K562 (cell line): ENCODE measurements around the gene SCN1B. TPM values are rescaled to one million over a fixed set of nuclear protein-coding genes. Genes with fewer than 3 reads are reported as not detected.

ENCODE experiments used
- CBX8 ChIP-seq: fragments of 200-600 bp; sonication (generic); IDR thresholded peaks from 2 replicates; pipeline ENCODE4 v1.6.1; 2012; ENCODE audit warnings: borderline replicate concordance, mixed run types, low read depth, mild to moderate bottlenecking, moderate library complexity, mixed read lengths, low read length, control low read depth, inconsistent platforms; ENCODE audit not compliant: poor library complexity, severe bottlenecking; ENCODE audit errors: extremely low read depth
- CC2D1A ChIP-seq: fragments of 450-650 bp; IDR thresholded peaks from 2 replicates; pipeline ENCODE4 v1.6.1; 2017; ENCODE audit warnings: mild to moderate bottlenecking
- DMBX1 ChIP-seq: fragments of 250-450 bp; sonication (Bioruptor Pico); IDR thresholded peaks from 2 replicates; pipeline ENCODE4 v1.8.0; 2022; ENCODE audit warnings: inconsistent platforms, mild to moderate bottlenecking, moderate library complexity, borderline replicate concordance
- ESRRA ChIP-seq: fragments of 450-650 bp; IDR thresholded peaks from 2 replicates; pipeline ENCODE4 v1.6.1; 2014; ENCODE audit warnings: low read depth, mild to moderate bottlenecking, moderate library complexity, borderline replicate concordance
- POLR2AphosphoS2 ChIP-seq: IDR thresholded peaks from 2 replicates; pipeline ENCODE4 v1.6.1; 2012; ENCODE audit warnings: low read length, improper control_type of control experiment
- POLR2B ChIP-seq: fragments of 450-650 bp; IDR thresholded peaks from 2 replicates; pipeline ENCODE4 v1.6.1; 2018; ENCODE audit warnings: low read depth; ENCODE audit not compliant: partially characterized antibody
- SMAD2 ChIP-seq: fragments of 150-350 bp; IDR thresholded peaks from 2 replicates; pipeline ENCODE4 v1.6.1; 2014; ENCODE audit warnings: low read depth, mild to moderate bottlenecking, low read length
- SMAD4 ChIP-seq: fragments of 250-450 bp; sonication (Bioruptor Pico); conservative IDR thresholded peaks from 2 replicates; pipeline ENCODE4 v1.8.0; 2021; ENCODE audit warnings: inconsistent platforms, mild to moderate bottlenecking, moderate library complexity
- SMC3 ChIP-seq: conservative IDR thresholded peaks from 2 replicates; pipeline ENCODE4 v1.6.1; 2011; ENCODE audit warnings: low read depth, low read length, improper control_type of control experiment; ENCODE audit not compliant: insufficient read depth
- ZNF668 ChIP-seq: fragments of 250-450 bp; sonication (Bioruptor Pico); IDR thresholded peaks from 2 replicates; pipeline ENCODE4 v1.8.0; 2022; ENCODE audit warnings: mild to moderate bottlenecking, inconsistent platforms
- polyA plus RNA-seq, 8 experiments: library from polyadenylated mRNA; depleted of rRNA in 4 of 8; stranded (reverse) in 5 of 8; unstranded in 3 of 8; fragments of >200 nt; fragmentation: Nextera tagmentation in 2 of 8; fragmentation: Illumina TruSeq in 1 of 8; extraction: Ambion mirVana in 2 of 8; extraction: Trizol in 1 of 8; gene quantifications; 2 replicates each; pipeline versions ENCODE4 v1.2.1 to v1.2.3, GENCODE V29; 2011 to 2014; ENCODE audit warnings: inconsistent platforms in 1 of 8, missing spikeins in 1 of 8
- total RNA-seq, 7 experiments: library from RNA; depleted of rRNA in 6 of 7; stranded (reverse); fragments of >200 nt in 6 of 7; fragmentation: Illumina TruSeq in 2 of 7; extraction: Trizol in 2 of 7; gene quantifications; 2 replicates each; pipeline versions ENCODE4 v1.2.1 to v1.2.3, GENCODE V29; 2011 to 2021; ENCODE audit warnings: low replicate concordance in 1 of 7
- TF ChIP-seq, protein P1 (sequence below): fragments of 450-650 bp; IDR thresholded peaks from 2 replicates; pipeline ENCODE4 v1.6.1; 2016
- TF ChIP-seq, protein P2 (sequence below): fragments of 450-650 bp; formaldehyde crosslinking; IDR thresholded peaks from 2 replicates; pipeline ENCODE4 v1.4.0; 2020; ENCODE audit warnings: mild to moderate bottlenecking, moderate library complexity
- TF ChIP-seq, protein P3 (sequence below): IDR thresholded peaks from 2 replicates; pipeline ENCODE4 v1.6.1; 2012; ENCODE audit warnings: low read depth, low read length, improper control_type of control experiment, borderline replicate concordance
- TF ChIP-seq, protein P4 (sequence below): fragments of 250-450 bp; sonication (Bioruptor Pico); IDR thresholded peaks from 2 replicates; pipeline ENCODE4 v1.8.0; 2021; ENCODE audit warnings: mild to moderate bottlenecking, moderate library complexity
- TF ChIP-seq, protein P5 (sequence below): sonication (generic); formaldehyde crosslinking; IDR thresholded peaks from 2 replicates; pipeline ENCODE4 v1.8.0; 2022; ENCODE audit warnings: missing genetic modification reagents, mild to moderate bottlenecking, moderate library complexity, borderline replicate concordance

SCN1B gene
- total and polyA plus RNA-seq, 9 of the 15 experiments (the other 6 are each of a cell fraction or from before 2014, with no cell fraction given), result 0.03 to 2.5 (median 0.91) TPM

DNA sequence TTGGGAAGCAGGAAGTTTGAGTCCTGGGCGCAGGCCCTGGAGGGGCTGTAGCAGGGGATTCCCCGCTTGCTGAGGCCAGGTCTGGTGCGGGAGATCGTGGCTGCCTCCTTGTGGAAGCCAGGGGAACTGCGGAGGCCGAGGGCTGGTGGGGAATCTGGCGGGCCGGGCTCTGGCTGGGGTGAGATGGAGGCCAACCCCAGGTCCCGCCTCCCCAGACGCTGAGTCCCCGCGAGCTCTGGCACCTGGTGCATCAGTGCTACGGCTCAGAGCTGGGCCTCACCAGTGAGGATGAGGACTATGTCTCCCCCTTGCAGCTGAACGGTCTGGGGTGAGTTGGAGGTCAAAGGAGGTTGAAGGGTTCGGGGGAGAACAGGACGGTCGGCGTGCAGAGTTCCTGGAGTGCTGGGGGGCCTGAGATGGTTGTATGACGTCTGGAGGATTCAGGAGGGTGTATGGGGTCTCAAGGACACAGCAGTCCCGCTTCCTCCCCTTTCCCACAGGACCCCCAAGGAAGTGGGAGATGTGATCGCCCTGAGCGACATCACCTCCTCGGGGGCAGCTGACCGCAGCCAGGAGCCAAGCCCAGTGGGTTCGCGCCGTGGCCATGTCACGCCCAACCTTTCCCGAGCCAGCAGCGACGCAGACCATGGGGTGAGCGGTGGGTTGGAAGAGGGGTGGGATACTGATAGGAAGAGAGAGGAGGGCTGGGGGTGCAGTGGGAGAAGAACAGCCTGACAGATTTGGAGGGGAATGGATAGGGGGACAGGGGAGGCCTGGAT is 17.0 kb upstream of the SCN1B start (continued):
- TF ChIP-seq CBX8 (no peak), ZNF668 (CRISPR knock-in tag) (no peak), SMAD2 (no peak), SMC3 (peak; percentile 93), DMBX1 (no peak), ESRRA (peak; percentile 36; the same call in 1 of the 2 replicates), POLR2B (peak; percentile 8), SMAD4 (CRISPR knock-in tag) (no peak), CC2D1A (peak; percentile 68; the same call in 1 of the 2 replicates), POLR2AphosphoS2 (peak; percentile 87)
- TF ChIP-seq, protein P1, sequence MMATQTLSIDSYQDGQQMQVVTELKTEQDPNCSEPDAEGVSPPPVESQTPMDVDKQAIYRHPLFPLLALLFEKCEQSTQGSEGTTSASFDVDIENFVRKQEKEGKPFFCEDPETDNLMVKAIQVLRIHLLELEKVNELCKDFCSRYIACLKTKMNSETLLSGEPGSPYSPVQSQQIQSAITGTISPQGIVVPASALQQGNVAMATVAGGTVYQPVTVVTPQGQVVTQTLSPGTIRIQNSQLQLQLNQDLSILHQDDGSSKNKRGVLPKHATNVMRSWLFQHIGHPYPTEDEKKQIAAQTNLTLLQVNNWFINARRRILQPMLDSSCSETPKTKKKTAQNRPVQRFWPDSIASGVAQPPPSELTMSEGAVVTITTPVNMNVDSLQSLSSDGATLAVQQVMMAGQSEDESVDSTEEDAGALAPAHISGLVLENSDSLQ, result no peak
- TF ChIP-seq, protein P2, sequence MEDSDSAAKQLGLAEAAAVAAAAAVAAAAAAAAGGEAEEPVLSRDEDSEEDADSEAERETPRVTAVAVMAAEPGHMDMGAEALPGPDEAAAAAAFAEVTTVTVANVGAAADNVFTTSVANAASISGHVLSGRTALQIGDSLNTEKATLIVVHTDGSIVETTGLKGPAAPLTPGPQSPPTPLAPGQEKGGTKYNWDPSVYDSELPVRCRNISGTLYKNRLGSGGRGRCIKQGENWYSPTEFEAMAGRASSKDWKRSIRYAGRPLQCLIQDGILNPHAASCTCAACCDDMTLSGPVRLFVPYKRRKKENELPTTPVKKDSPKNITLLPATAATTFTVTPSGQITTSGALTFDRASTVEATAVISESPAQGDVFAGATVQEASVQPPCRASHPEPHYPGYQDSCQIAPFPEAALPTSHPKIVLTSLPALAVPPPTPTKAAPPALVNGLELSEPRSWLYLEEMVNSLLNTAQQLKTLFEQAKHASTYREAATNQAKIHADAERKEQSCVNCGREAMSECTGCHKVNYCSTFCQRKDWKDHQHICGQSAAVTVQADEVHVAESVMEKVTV (CRISPR knock-in tag), result peak; percentile 81
- TF ChIP-seq, protein P3, sequence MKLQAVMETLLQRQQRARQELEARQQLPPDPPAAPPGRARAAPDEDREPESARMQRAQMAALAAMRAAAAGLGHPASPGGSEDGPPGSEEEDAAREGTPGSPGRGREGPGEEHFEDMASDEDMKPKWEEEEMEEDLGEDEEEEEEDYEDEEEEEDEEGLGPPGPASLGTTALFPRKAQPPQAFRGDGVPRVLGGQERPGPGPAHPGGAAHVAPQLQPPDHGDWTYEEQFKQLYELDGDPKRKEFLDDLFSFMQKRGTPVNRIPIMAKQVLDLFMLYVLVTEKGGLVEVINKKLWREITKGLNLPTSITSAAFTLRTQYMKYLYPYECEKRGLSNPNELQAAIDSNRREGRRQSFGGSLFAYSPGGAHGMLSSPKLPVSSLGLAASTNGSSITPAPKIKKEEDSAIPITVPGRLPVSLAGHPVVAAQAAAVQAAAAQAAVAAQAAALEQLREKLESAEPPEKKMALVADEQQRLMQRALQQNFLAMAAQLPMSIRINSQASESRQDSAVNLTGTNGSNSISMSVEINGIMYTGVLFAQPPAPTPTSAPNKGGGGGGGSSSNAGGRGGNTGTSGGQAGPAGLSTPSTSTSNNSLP, result no peak
- TF ChIP-seq, protein P4, sequence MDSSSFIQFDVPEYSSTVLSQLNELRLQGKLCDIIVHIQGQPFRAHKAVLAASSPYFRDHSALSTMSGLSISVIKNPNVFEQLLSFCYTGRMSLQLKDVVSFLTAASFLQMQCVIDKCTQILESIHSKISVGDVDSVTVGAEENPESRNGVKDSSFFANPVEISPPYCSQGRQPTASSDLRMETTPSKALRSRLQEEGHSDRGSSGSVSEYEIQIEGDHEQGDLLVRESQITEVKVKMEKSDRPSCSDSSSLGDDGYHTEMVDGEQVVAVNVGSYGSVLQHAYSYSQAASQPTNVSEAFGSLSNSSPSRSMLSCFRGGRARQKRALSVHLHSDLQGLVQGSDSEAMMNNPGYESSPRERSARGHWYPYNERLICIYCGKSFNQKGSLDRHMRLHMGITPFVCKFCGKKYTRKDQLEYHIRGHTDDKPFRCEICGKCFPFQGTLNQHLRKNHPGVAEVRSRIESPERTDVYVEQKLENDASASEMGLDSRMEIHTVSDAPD (CRISPR knock-in tag), result no peak
- TF ChIP-seq, protein P5, sequence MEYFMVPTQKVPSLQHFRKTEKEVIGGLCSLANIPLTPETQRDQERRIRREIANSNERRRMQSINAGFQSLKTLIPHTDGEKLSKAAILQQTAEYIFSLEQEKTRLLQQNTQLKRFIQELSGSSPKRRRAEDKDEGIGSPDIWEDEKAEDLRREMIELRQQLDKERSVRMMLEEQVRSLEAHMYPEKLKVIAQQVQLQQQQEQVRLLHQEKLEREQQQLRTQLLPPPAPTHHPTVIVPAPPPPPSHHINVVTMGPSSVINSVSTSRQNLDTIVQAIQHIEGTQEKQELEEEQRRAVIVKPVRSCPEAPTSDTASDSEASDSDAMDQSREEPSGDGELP, result peak; percentile 39; the same call in 1 of the 2 replicates
